PC-9 (cell line): ENCODE data around the gene RASA1. TPM values are rescaled to one million over a fixed set of nuclear protein-coding genes. Genes with fewer than 3 reads are reported as not detected.

Experiments used
- BruUV-seq: library from RNA; stranded (reverse); fragments of 400-500 nt; replicated peaks from 2 replicates; lab custom pipeline; 2021; lab: Mats Ljungman, UMichigan
- CTCF ChIA-PET: fragments of 300-600 bp; sonication (Branson Sonifier 250); formaldehyde crosslinking; loops from one replicate; lab custom pipeline; 2022; ENCODE audit warnings: antibody characterized with exemption; lab: Charles Lee
- POLR2A ChIA-PET: fragments of 300-600 bp; sonication (Branson Sonifier 250); formaldehyde crosslinking; loops from one replicate; lab custom pipeline; 2022; ENCODE audit warnings: antibody characterized with exemption; ENCODE audit not compliant: unreplicated experiment; lab: Charles Lee
- DNase-seq, 2 experiments: peaks; one replicate each; pipeline versions ENCODE4 v3.0.0 to v3.0.0-alpha.2; 2015 to 2022; ENCODE audit warnings: mixed read lengths in 1 of 2
- H2AFZ ChIP-seq: fragments of 200-600 bp; sonication (generic); 2 replicates; pipeline ENCODE4 v1.8.1; 2017; ENCODE audit warnings: antibody characterized with exemption
- H3F3A ChIP-seq: fragments of 200-600 bp; sonication (generic); 2 replicates; pipeline ENCODE4 v1.8.1; 2017; ENCODE audit warnings: antibody characterized with exemption, mild to moderate bottlenecking, low read depth; ENCODE audit not compliant: insufficient read depth
- H3K27ac ChIP-seq: fragments of 200-600 bp; sonication (generic); 2 replicates; pipeline ENCODE4 v1.6.1; 2016; ENCODE audit warnings: mixed run types
- H3K27me3 ChIP-seq: fragments of 200-600 bp; sonication (generic); 2 replicates; pipeline ENCODE4 v1.6.1; 2016; ENCODE audit warnings: low read depth, mixed run types; ENCODE audit not compliant: insufficient read depth
- H3K36me3 ChIP-seq: fragments of 200-600 bp; sonication (generic); 2 replicates; pipeline ENCODE4 v1.6.1; 2016; ENCODE audit warnings: low read depth, mixed run types
- H3K4me1 ChIP-seq: fragments of 200-600 bp; sonication (generic); replicated peaks from 2 replicates; pipeline ENCODE4 v1.6.1; 2016; ENCODE audit warnings: mixed run types; ENCODE audit not compliant: insufficient read depth
- H3K4me2 ChIP-seq: fragments of 200-600 bp; sonication (generic); 2 replicates; pipeline ENCODE4 v1.6.1; 2017; ENCODE audit warnings: mixed run types
- H3K4me3 ChIP-seq: fragments of 200-600 bp; sonication (generic); 2 replicates; pipeline ENCODE4 v1.6.1; 2016; ENCODE audit warnings: mixed run types
- H3K79me2 ChIP-seq: fragments of 200-600 bp; sonication (generic); 2 replicates; pipeline ENCODE4 v1.6.1; 2017; ENCODE audit warnings: low read depth, mixed run types
- H3K9me2 ChIP-seq: fragments of 200-600 bp; sonication (generic); 2 replicates; pipeline ENCODE4 v1.8.1; 2017; ENCODE audit warnings: mild to moderate bottlenecking; ENCODE audit not compliant: insufficient read depth
- H3K9me3 ChIP-seq: fragments of 200-600 bp; sonication (generic); 2 replicates; pipeline ENCODE4 v1.8.1; 2016; ENCODE audit warnings: low read depth; ENCODE audit not compliant: insufficient read depth
- H4K20me1 ChIP-seq: fragments of 200-600 bp; sonication (generic); 2 replicates; pipeline ENCODE4 v1.8.1; 2017; ENCODE audit not compliant: insufficient read depth
- CTCF ChIP-seq: fragments of 200-600 bp; sonication (generic); conservative IDR thresholded peaks from 2 replicates; pipeline ENCODE4 v1.6.1; 2017; ENCODE audit warnings: mixed run types, antibody characterized with exemption, mild to moderate bottlenecking, moderate library complexity
- EZH2 ChIP-seq: fragments of 200-600 bp; sonication (generic); IDR thresholded peaks from 2 replicates; pipeline ENCODE4 v1.8.0; 2017; ENCODE audit warnings: antibody characterized with exemption, low read depth
- intact Hi-C: fragments of 100-400 bp; cut with micrococcal nuclease; formaldehyde crosslinking; loops from one replicate; pipeline ENCODE4 v1.10.0; 2022; ENCODE audit not compliant: unreplicated experiment
- total RNA-seq: library from RNA; stranded (reverse); gene quantifications from 2 replicates; pipeline ENCODE4 v1.2.3, GENCODE V29; 2021

RASA1 gene
- total RNA-seq, 1 experiment from 2014 or later = 66.6 TPM

- Histone ChIP-seq H2AFZ (no peak overlapping the region), H3K27ac (no peak overlapping the region), H3K27me3 (no peaks in the 10 kb centered on the region), H3K9me2 (no peaks in the 10 kb centered on the region), H3K4me2 (no peak overlapping the region), H4K20me1 (no peaks in the 10 kb centered on the region; the same call in 1 of the 2 replicates), H3K9me3 (no peaks in the 10 kb centered on the region), H3K79me2 (peaks cover 17% of the 10 kb centered on the region), H3K36me3 (peaks cover 4% of the 10 kb centered on the region; the same call in 1 of the 2 replicates), H3K4me1 (no peaks in the 10 kb centered on the region), H3K4me3 (no peak overlapping the region), H3F3A (no peaks in the 10 kb centered on the region; the same call in 1 of the 2 replicates)
- TF ChIP-seq EZH2 (no peak), CTCF (no peak)
- ChIA-PET POLR2A (no interaction called here), CTCF (no interaction called here)
- BruUV-seq = no TSS peak
- DNase-seq = no peak
- intact Hi-C loops = no loop called here
Observed at GRCh38 chr5:87319469-87319868, 51.8 kb downstream of the RASA1 start.

- no peak for DNase-seq
- no peaks in the 10 kb centered on the region for H3K9me2 ChIP-seq
- ChIA-PET CTCF (no interaction called here), POLR2A (no interaction called here)
- no peak overlapping the region for H3K27ac ChIP-seq
- BruUV-seq = no TSS peak
- no peaks in the 10 kb centered on the region; the same call in 1 of the 2 replicates for H3F3A ChIP-seq
- H4K20me1 ChIP-seq = no peaks in the 10 kb centered on the region; the same call in 1 of the 2 replicates
- no peaks in the 10 kb centered on the region for H3K4me1 ChIP-seq
- intact Hi-C loops = no loop called here
- peaks cover 19% of the 10 kb centered on the region for H3K79me2 ChIP-seq
- no peaks in the 10 kb centered on the region for H3K9me3 ChIP-seq
- H2AFZ ChIP-seq = no peak overlapping the region
- TF ChIP-seq EZH2 = no peak
- TF ChIP-seq CTCF = no peak
- no peaks in the 10 kb centered on the region for H3K27me3 ChIP-seq
- H3K36me3 ChIP-seq = peaks cover 4% of the 10 kb centered on the region; the same call in 1 of the 2 replicates
- H3K4me2 ChIP-seq = no peak overlapping the region
- no peak overlapping the region for H3K4me3 ChIP-seq
Observed at GRCh38 chr5:87321605-87322004, 53.9 kb downstream of the RASA1 start.

GRCh38 chr5:87322381-87322780, 54.7 kb downstream of the RASA1 start:
- Histone ChIP-seq H3K27ac (no peak overlapping the region), H3K4me1 (no peaks in the 10 kb centered on the region), H3K27me3 (no peaks in the 10 kb centered on the region), H3K4me2 (no peak overlapping the region), H3K36me3 (peaks cover 4% of the 10 kb centered on the region; the same call in 1 of the 2 replicates), H3K4me3 (no peak overlapping the region), H3K9me3 (no peaks in the 10 kb centered on the region), H4K20me1 (no peaks in the 10 kb centered on the region; the same call in 1 of the 2 replicates), H2AFZ (no peak overlapping the region), H3K9me2 (no peaks in the 10 kb centered on the region), H3K79me2 (peaks cover 26% of the 10 kb centered on the region), H3F3A (no peaks in the 10 kb centered on the region; the same call in 1 of the 2 replicates)
- ChIA-PET POLR2A (no interaction called here), CTCF (no interaction called here)
- no TSS peak for BruUV-seq
- DNase-seq = no peak
- TF ChIP-seq CTCF = no peak
- no peak for TF ChIP-seq EZH2
- intact Hi-C loops = no loop called here
